Measurements from ENCODE around the gene SUPT4H1.

SUPT4H1 gene

GRCh38 chr17:58302919-58303585 lies 48.9 kb downstream of the SUPT4H1 start:
- DNase-seq: no peak

GRCh38 chr17:58302171-58302918 lies 49.7 kb downstream of the SUPT4H1 start:
- DNase-seq: no peak

GRCh38 chr17:58301504-58302150 lies 50.4 kb downstream of the SUPT4H1 start:
- no peak for DNase-seq

- no peak for DNase-seq
These were observed 51.7 kb downstream of the SUPT4H1 start for GRCh38 chr17:58300336-58300735.
